Keratinocyte (primary cell): ENCODE measurements around the gene APOE.

Experiments used
- CTCF ChIP-seq, 3 experiments: IDR thresholded peaks in 1 of 3; conservative IDR thresholded peaks in 1 of 3; optimal IDR thresholded peaks in 1 of 3; 2 replicates in 2 of 3; 3 replicates in 1 of 3; pipeline versions ENCODE3 to v1.5.1; 2011; ENCODE audit warnings: low read length in 3 of 3, mild to moderate bottlenecking in 3 of 3, moderate library complexity in 2 of 3, control low read depth in 1 of 3, inconsistent platforms in 1 of 3; ENCODE audit not compliant: insufficient read depth in 2 of 3; ENCODE audit errors: extremely low read depth in 1 of 3
- EZH2 ChIP-seq: IDR thresholded peaks from one replicate; pipeline ENCODE4 v1.6.1; 2012; ENCODE audit warnings: inconsistent platforms, mild to moderate bottlenecking, low read length, moderate library complexity

- TF ChIP-seq CTCF (optimal IDR thresholded peaks at IDR 0.05 in 1 of 3, IDR thresholded peaks at IDR 0.05 in 1 of 3, conservative IDR thresholded peaks at IDR 0.05 in 1 of 3; ENCODE audit: extremely low read depth in 1 of 3, insufficient read depth in 2 of 3, low read length in 3 of 3) (no peak), EZH2 (no peak)
These were observed 15.7 kb upstream of the APOE start for GRCh38 chr19:44889830-44890365.
